HG03175 (cell line): ENCODE measurements around the gene FIGN.

ENCODE experiments used
- ATAC-seq: cut with Tn5 transposase; IDR thresholded peaks from one replicate; pipeline ENCODE4 v1.9.1; 2021; ENCODE audit warnings: mild to moderate bottlenecking, moderate library complexity; ENCODE audit not compliant: unreplicated experiment

The FIGN gene

GRCh38 chr2:163711699-163712098, 24.1 kb downstream of the FIGN start:
- no peak for ATAC-seq

GRCh38 chr2:163711258-163711657, 24.6 kb downstream of the FIGN start:
- no peak for ATAC-seq

GRCh38 chr2:163709270-163709669, 26.5 kb downstream of the FIGN start:
- ATAC-seq = no peak

GRCh38 chr2:163708265-163708664, 27.5 kb downstream of the FIGN start:
- ATAC-seq = no peak

GRCh38 chr2:163703386-163703785, 32.4 kb downstream of the FIGN start:
- no peak for ATAC-seq

GRCh38 chr2:163701399-163702195, 34.2 kb downstream of the FIGN start:
- no peak for ATAC-seq

- ATAC-seq = no peak
These were observed 37.0 kb downstream of the FIGN start for GRCh38 chr2:163698857-163699256.

- ATAC-seq = no peak
These were observed 37.8 kb downstream of the FIGN start for GRCh38 chr2:163697846-163698637.

GRCh38 chr2:163697429-163697828, 38.4 kb downstream of the FIGN start:
- ATAC-seq = no peak

- no peak for ATAC-seq
These were observed 42.3 kb downstream of the FIGN start for GRCh38 chr2:163693484-163693883.

- no peak for ATAC-seq
These were observed 43.0 kb downstream of the FIGN start for GRCh38 chr2:163692611-163693482.

GRCh38 chr2:163692081-163692480, 43.7 kb downstream of the FIGN start:
- ATAC-seq = no peak

- ATAC-seq = no peak
These were observed 44.9 kb downstream of the FIGN start for GRCh38 chr2:163690896-163691295.

GRCh38 chr2:163687217-163687616, 48.6 kb downstream of the FIGN start:
- ATAC-seq = no peak

- ATAC-seq = no peak
These were observed 49.5 kb downstream of the FIGN start for GRCh38 chr2:163686289-163686688.

GRCh38 chr2:163682695-163683094, 53.1 kb downstream of the FIGN start:
- no peak for ATAC-seq

- no peak for ATAC-seq
These were observed 54.1 kb downstream of the FIGN start for GRCh38 chr2:163681745-163682144.

- ATAC-seq = no peak
These were observed 60.4 kb downstream of the FIGN start for GRCh38 chr2:163675388-163675787.

GRCh38 chr2:163673522-163673921, 62.3 kb downstream of the FIGN start:
- no peak for ATAC-seq

GRCh38 chr2:163670929-163671328, 64.9 kb downstream of the FIGN start:
- ATAC-seq = no peak

- ATAC-seq = no peak
These were observed 66.3 kb downstream of the FIGN start for GRCh38 chr2:163669506-163669905.
